ENCODE data around the gene SAMD1. TPM values are rescaled to one million over a fixed set of nuclear protein-coding genes. Genes with fewer than 3 reads are reported as not detected.

Gene SAMD1
- total and polyA plus RNA-seq, 2 of the 8 experiments (the other 6 are each of a cell fraction or from before 2014, with no cell fraction given): 40.0 to 100 TPM

- TF ChIP-seq SAP30 (IDR thresholded peaks at IDR 0.05; ENCODE audit: insufficient read depth, insufficient replicate concordance, low read length): no peak
- no peak for TF ChIP-seq TAF7 (optimal IDR thresholded peaks at IDR 0.05; ENCODE audit: borderline replicate concordance, low read depth, low read length)
Measured at GRCh38 chr19:14059652-14060155, 30.8 kb downstream of the SAMD1 start (continued).
